ENCODE data around the gene OR52H1.

Gene OR52H1

GRCh38 chr11:5574654-5575053 is 26.3 kb upstream of the OR52H1 start:
- H2AFZ ChIP-seq (ENCODE audit: insufficient read depth, low read length, poor library complexity): no peak overlapping the region
- no peak overlapping the region for H4K91ac ChIP-seq (ENCODE audit: low read depth, low read length)
- no peak overlapping the region for H2BK12ac ChIP-seq (ENCODE audit: low read length)
- DNase-seq: no peak
- H3K9ac ChIP-seq (ENCODE audit: low read length): no peak overlapping the region
- no peak overlapping the region for H3K4me2 ChIP-seq (ENCODE audit: low read length)
- H3K79me1 ChIP-seq (ENCODE audit: low read length): no peaks in the 10 kb centered on the region
- no peaks in the 10 kb centered on the region for H3K27me3 ChIP-seq (ENCODE audit: insufficient read depth, low read length)
- H3K18ac ChIP-seq (ENCODE audit: low read length): no peak overlapping the region
- 100% methylated on average over 1 of the region's 2 CpGs for WGBS (ENCODE audit: extremely low coverage, insufficient coverage, insufficient read length)
- no peak overlapping the region for H3K4ac ChIP-seq (ENCODE audit: low read depth, low read length)
- no peak overlapping the region for H2BK120ac ChIP-seq (ENCODE audit: insufficient read depth, low read length, poor library complexity)
- no peaks in the 10 kb centered on the region for H3K4me1 ChIP-seq (ENCODE audit: control insufficient read depth in 1 of 2, insufficient read depth in 2 of 2, low read length in 2 of 2)
- H3K36me3 ChIP-seq (ENCODE audit: control insufficient read depth in 1 of 2, insufficient read depth in 2 of 2, low read length in 2 of 2): no peaks in the 10 kb centered on the region
- no peaks in the 10 kb centered on the region for H3K9me3 ChIP-seq (ENCODE audit: insufficient read depth, low read depth, low read length)
- H3K4me3 ChIP-seq (ENCODE audit: low read depth, low read length): no peak overlapping the region
- no peak overlapping the region for H2AK5ac ChIP-seq (ENCODE audit: low read length)
- no peak overlapping the region for H4K12ac ChIP-seq (ENCODE audit: low read depth, low read length)
- no peak overlapping the region for H2BK5ac ChIP-seq (ENCODE audit: low read depth, low read length, poor library complexity)
- no peaks in the 10 kb centered on the region for H3K79me2 ChIP-seq (ENCODE audit: control insufficient read depth, insufficient read depth, low read length, poor library complexity)
- H3K23ac ChIP-seq (ENCODE audit: low read length): no peak overlapping the region
- H4K8ac ChIP-seq (ENCODE audit: low read depth, low read length): no peak overlapping the region
- no peak overlapping the region for H3K27ac ChIP-seq (ENCODE audit: low read depth, low read length)
- no peak overlapping the region for H3K14ac ChIP-seq (ENCODE audit: low read length)

GRCh38 chr11:5564259-5565019 is 16.1 kb upstream of the OR52H1 start:
- H2BK120ac ChIP-seq (ENCODE audit: insufficient read depth, low read length, poor library complexity): no peak overlapping the region
- no peak overlapping the region for H4K91ac ChIP-seq (ENCODE audit: low read depth, low read length)
- no peaks in the 10 kb centered on the region for H3K9me3 ChIP-seq (ENCODE audit: insufficient read depth, low read depth, low read length)
- H2BK12ac ChIP-seq (ENCODE audit: low read length): no peak overlapping the region
- H3K27ac ChIP-seq (ENCODE audit: low read depth, low read length): no peak overlapping the region
- no peak overlapping the region for H3K4me2 ChIP-seq (ENCODE audit: low read length)
- H2AFZ ChIP-seq (ENCODE audit: insufficient read depth, low read length, poor library complexity): no peak overlapping the region
- H3K36me3 ChIP-seq (ENCODE audit: control insufficient read depth in 1 of 2, insufficient read depth in 2 of 2, low read length in 2 of 2): no peaks in the 10 kb centered on the region
- no peak overlapping the region for H3K4ac ChIP-seq (ENCODE audit: low read depth, low read length)
- no peaks in the 10 kb centered on the region for H3K4me1 ChIP-seq (ENCODE audit: control insufficient read depth in 1 of 2, insufficient read depth in 2 of 2, low read length in 2 of 2)
- no peaks in the 10 kb centered on the region for H3K79me2 ChIP-seq (ENCODE audit: control insufficient read depth, insufficient read depth, low read length, poor library complexity)
- no CpG with 5 or more reads among the region's 1 CpG for WGBS (ENCODE audit: extremely low coverage, insufficient coverage, insufficient read length)
- H3K27me3 ChIP-seq (ENCODE audit: insufficient read depth, low read length): no peaks in the 10 kb centered on the region
- no peak overlapping the region for H3K14ac ChIP-seq (ENCODE audit: low read length)
- H2AK5ac ChIP-seq (ENCODE audit: low read length): no peak overlapping the region
- H3K79me1 ChIP-seq (ENCODE audit: low read length): no peaks in the 10 kb centered on the region
- H2BK5ac ChIP-seq (ENCODE audit: low read depth, low read length, poor library complexity): no peak overlapping the region
- H3K18ac ChIP-seq (ENCODE audit: low read length): no peak overlapping the region
- H3K23ac ChIP-seq (ENCODE audit: low read length): no peak overlapping the region
- DNase-seq: peak in 1 of 2 donors; percentile 47
- H4K8ac ChIP-seq (ENCODE audit: low read depth, low read length): no peak overlapping the region
- H3K9ac ChIP-seq (ENCODE audit: low read length): no peak overlapping the region
- no peak overlapping the region for H3K4me3 ChIP-seq (ENCODE audit: low read depth, low read length)
- no peak overlapping the region for H4K12ac ChIP-seq (ENCODE audit: low read depth, low read length)

DNA sequence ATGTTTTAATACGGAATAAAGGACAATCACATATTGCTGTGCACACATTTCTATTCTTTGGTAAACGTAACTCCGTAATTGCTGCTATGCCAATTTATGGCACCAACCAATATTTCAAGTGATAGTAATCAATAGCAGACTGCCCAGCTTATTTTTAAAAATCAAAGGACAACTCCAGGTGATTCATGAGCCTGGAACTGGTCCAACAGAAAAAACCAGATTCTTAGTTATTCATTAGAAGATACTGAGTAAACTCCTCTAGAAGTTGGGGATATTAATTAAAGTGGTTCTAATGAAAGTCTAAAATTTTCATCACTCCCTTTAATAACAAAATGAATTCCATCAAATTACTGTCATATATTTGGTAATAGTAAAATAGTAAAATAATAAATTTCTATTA is 9.4 kb upstream of the OR52H1 start:
- Histone ChIP-seq H2BK5ac (ENCODE audit: low read depth, low read length, poor library complexity) (no peak overlapping the region), H3K79me2 (ENCODE audit: control insufficient read depth, insufficient read depth, low read length, poor library complexity) (no peaks in the 10 kb centered on the region), H2AFZ (ENCODE audit: insufficient read depth, low read length, poor library complexity) (no peak overlapping the region), H2BK12ac (ENCODE audit: low read length) (no peak overlapping the region), H3K4ac (ENCODE audit: low read depth, low read length) (no peak overlapping the region), H2AK5ac (ENCODE audit: low read length) (no peak overlapping the region), H4K91ac (ENCODE audit: low read depth, low read length) (no peak overlapping the region), H3K14ac (ENCODE audit: low read length) (no peak overlapping the region), H3K9me3 (ENCODE audit: insufficient read depth, low read depth, low read length) (no peaks in the 10 kb centered on the region), H3K4me3 (ENCODE audit: low read depth, low read length) (no peak overlapping the region), H3K79me1 (ENCODE audit: low read length) (no peaks in the 10 kb centered on the region), H2BK120ac (ENCODE audit: insufficient read depth, low read length, poor library complexity) (no peak overlapping the region), H3K23ac (ENCODE audit: low read length) (no peak overlapping the region), H3K27ac (ENCODE audit: low read depth, low read length) (no peak overlapping the region), H3K18ac (ENCODE audit: low read length) (no peak overlapping the region), H4K8ac (ENCODE audit: low read depth, low read length) (no peak overlapping the region), H4K12ac (ENCODE audit: low read depth, low read length) (no peak overlapping the region), H3K27me3 (ENCODE audit: insufficient read depth, low read length) (no peaks in the 10 kb centered on the region), H3K4me2 (ENCODE audit: low read length) (no peak overlapping the region), H3K9ac (ENCODE audit: low read length) (no peak overlapping the region), H3K36me3 (ENCODE audit: control insufficient read depth in 1 of 2, insufficient read depth in 2 of 2, low read length in 2 of 2) (no peaks in the 10 kb centered on the region), H3K4me1 (ENCODE audit: control insufficient read depth in 1 of 2, insufficient read depth in 2 of 2, low read length in 2 of 2) (no peaks in the 10 kb centered on the region)
- no CpG with 5 or more reads among the region's 3 CpGs for WGBS (ENCODE audit: extremely low coverage, insufficient coverage, insufficient read length)
- peak in 1 of 2 donors; percentile 12 for DNase-seq

- Histone ChIP-seq H3K9me3 (ENCODE audit: insufficient read depth, low read depth, low read length) (no peaks in the 10 kb centered on the region), H2BK12ac (ENCODE audit: low read length) (no peak overlapping the region), H3K79me1 (ENCODE audit: low read length) (no peaks in the 10 kb centered on the region), H3K14ac (ENCODE audit: low read length) (no peak overlapping the region), H2BK120ac (ENCODE audit: insufficient read depth, low read length, poor library complexity) (no peak overlapping the region), H3K4me2 (ENCODE audit: low read length) (no peak overlapping the region), H3K23ac (ENCODE audit: low read length) (no peak overlapping the region), H3K36me3 (ENCODE audit: control insufficient read depth in 1 of 2, insufficient read depth in 2 of 2, low read length in 2 of 2) (no peaks in the 10 kb centered on the region), H4K91ac (ENCODE audit: low read depth, low read length) (no peak overlapping the region), H2AK5ac (ENCODE audit: low read length) (no peak overlapping the region), H3K4me3 (ENCODE audit: low read depth, low read length) (no peak overlapping the region), H3K79me2 (ENCODE audit: control insufficient read depth, insufficient read depth, low read length, poor library complexity) (no peaks in the 10 kb centered on the region), H3K9ac (ENCODE audit: low read length) (no peak overlapping the region), H3K18ac (ENCODE audit: low read length) (no peak overlapping the region), H2BK5ac (ENCODE audit: low read depth, low read length, poor library complexity) (no peak overlapping the region), H4K8ac (ENCODE audit: low read depth, low read length) (no peak overlapping the region), H2AFZ (ENCODE audit: insufficient read depth, low read length, poor library complexity) (no peak overlapping the region), H4K12ac (ENCODE audit: low read depth, low read length) (no peak overlapping the region), H3K4ac (ENCODE audit: low read depth, low read length) (no peak overlapping the region), H3K27ac (ENCODE audit: low read depth, low read length) (no peak overlapping the region), H3K4me1 (ENCODE audit: control insufficient read depth in 1 of 2, insufficient read depth in 2 of 2, low read length in 2 of 2) (no peaks in the 10 kb centered on the region), H3K27me3 (ENCODE audit: insufficient read depth, low read length) (no peaks in the 10 kb centered on the region)
- DNase-seq: no peak
- WGBS (ENCODE audit: extremely low coverage, insufficient coverage, insufficient read length): no CpG with 5 or more reads among the region's 3 CpGs
Observed at GRCh38 chr11:5556596-5557188, 8.4 kb upstream of the OR52H1 start.
